ENCODE results near the gene PKNOX2.

The PKNOX2 gene

GRCh38 chr11:125180413-125181305 lies 16.1 kb downstream of the PKNOX2 start:
- no peak overlapping the region for H2BK12ac ChIP-seq (ENCODE audit: low read length)
- no peak overlapping the region for H2AFZ ChIP-seq (ENCODE audit: insufficient read depth, low read length, poor library complexity)
- no CpG with 5 or more reads among the region's 6 CpGs for WGBS (ENCODE audit: extremely low coverage, insufficient coverage, insufficient read length)
- no peak overlapping the region for H3K4me2 ChIP-seq (ENCODE audit: low read length)
- no peak overlapping the region for H3K23ac ChIP-seq (ENCODE audit: low read length)
- H3K4me3 ChIP-seq (ENCODE audit: low read depth, low read length): no peak overlapping the region
- no peak overlapping the region for H4K91ac ChIP-seq (ENCODE audit: low read depth, low read length)
- no peaks in the 10 kb centered on the region for H3K9me3 ChIP-seq (ENCODE audit: insufficient read depth, low read depth, low read length)
- no peaks in the 10 kb centered on the region for H3K79me2 ChIP-seq (ENCODE audit: control insufficient read depth, insufficient read depth, low read length, poor library complexity)
- no peaks in the 10 kb centered on the region for H3K79me1 ChIP-seq (ENCODE audit: low read length)
- H4K8ac ChIP-seq (ENCODE audit: low read depth, low read length): no peak overlapping the region
- no peak overlapping the region for H3K27ac ChIP-seq (ENCODE audit: low read depth, low read length)
- no peaks in the 10 kb centered on the region for H3K36me3 ChIP-seq (ENCODE audit: control insufficient read depth in 1 of 2, insufficient read depth in 2 of 2, low read length in 2 of 2)
- H2BK5ac ChIP-seq (ENCODE audit: low read depth, low read length, poor library complexity): no peak overlapping the region
- no peak for DNase-seq
- H3K18ac ChIP-seq (ENCODE audit: low read length): no peak overlapping the region
- H2BK120ac ChIP-seq (ENCODE audit: insufficient read depth, low read length, poor library complexity): no peak overlapping the region
- no peak overlapping the region for H3K4ac ChIP-seq (ENCODE audit: low read depth, low read length)
- H2AK5ac ChIP-seq (ENCODE audit: low read length): no peak overlapping the region
- H3K9ac ChIP-seq (ENCODE audit: low read length): no peak overlapping the region
- no peaks in the 10 kb centered on the region for H3K27me3 ChIP-seq (ENCODE audit: insufficient read depth, low read length)
- H4K12ac ChIP-seq (ENCODE audit: low read depth, low read length): no peak overlapping the region
- H3K14ac ChIP-seq (ENCODE audit: low read length): no peak overlapping the region
- H3K4me1 ChIP-seq (ENCODE audit: control insufficient read depth in 1 of 2, insufficient read depth in 2 of 2, low read length in 2 of 2): no peaks in the 10 kb centered on the region

DNA sequence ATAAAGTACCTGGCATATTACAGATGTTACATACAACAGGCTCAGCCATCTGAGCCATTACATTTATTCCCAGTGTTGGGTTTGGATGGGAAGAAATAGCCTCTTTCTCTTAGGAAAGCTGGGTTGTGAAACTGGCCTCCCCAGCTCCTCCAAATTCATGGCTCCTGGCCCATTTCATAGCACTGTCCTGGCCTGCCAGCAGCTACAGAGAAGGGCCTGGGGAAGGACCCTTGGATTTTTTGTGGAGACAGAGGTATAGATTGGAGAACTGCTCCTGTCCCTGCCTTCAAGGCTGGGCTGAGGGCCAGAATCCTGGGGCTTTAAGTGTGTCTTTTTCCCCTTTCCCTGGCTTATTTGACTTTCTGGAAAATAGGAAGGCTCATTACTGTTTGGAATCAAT lies 18.0 kb downstream of the PKNOX2 start:
- H3K36me3 ChIP-seq (ENCODE audit: control insufficient read depth in 1 of 2, insufficient read depth in 2 of 2, low read length in 2 of 2): no peaks in the 10 kb centered on the region
- no peak overlapping the region for H3K4me2 ChIP-seq (ENCODE audit: low read length)
- no peaks in the 10 kb centered on the region for H3K79me2 ChIP-seq (ENCODE audit: control insufficient read depth, insufficient read depth, low read length, poor library complexity)
- H4K8ac ChIP-seq (ENCODE audit: low read depth, low read length): no peak overlapping the region
- H4K91ac ChIP-seq (ENCODE audit: low read depth, low read length): no peak overlapping the region
- H2AFZ ChIP-seq (ENCODE audit: insufficient read depth, low read length, poor library complexity): no peak overlapping the region
- no peak overlapping the region for H3K27ac ChIP-seq (ENCODE audit: low read depth, low read length)
- H2BK120ac ChIP-seq (ENCODE audit: insufficient read depth, low read length, poor library complexity): no peak overlapping the region
- no peaks in the 10 kb centered on the region for H3K79me1 ChIP-seq (ENCODE audit: low read length)
- no peak overlapping the region for H2BK12ac ChIP-seq (ENCODE audit: low read length)
- no peak overlapping the region for H3K23ac ChIP-seq (ENCODE audit: low read length)
- DNase-seq: no peak
- H2AK5ac ChIP-seq (ENCODE audit: low read length): no peak overlapping the region
- no peaks in the 10 kb centered on the region for H3K4me1 ChIP-seq (ENCODE audit: control insufficient read depth in 1 of 2, insufficient read depth in 2 of 2, low read length in 2 of 2)
- no peak overlapping the region for H3K18ac ChIP-seq (ENCODE audit: low read length)
- no peak overlapping the region for H3K4me3 ChIP-seq (ENCODE audit: low read depth, low read length)
- H3K27me3 ChIP-seq (ENCODE audit: insufficient read depth, low read length): no peaks in the 10 kb centered on the region
- H4K12ac ChIP-seq (ENCODE audit: low read depth, low read length): no peak overlapping the region
- no peaks in the 10 kb centered on the region for H3K9me3 ChIP-seq (ENCODE audit: insufficient read depth, low read depth, low read length)
- H2BK5ac ChIP-seq (ENCODE audit: low read depth, low read length, poor library complexity): no peak overlapping the region
- H3K4ac ChIP-seq (ENCODE audit: low read depth, low read length): no peak overlapping the region
- H3K9ac ChIP-seq (ENCODE audit: low read length): no peak overlapping the region
- no peak overlapping the region for H3K14ac ChIP-seq (ENCODE audit: low read length)

DNA sequence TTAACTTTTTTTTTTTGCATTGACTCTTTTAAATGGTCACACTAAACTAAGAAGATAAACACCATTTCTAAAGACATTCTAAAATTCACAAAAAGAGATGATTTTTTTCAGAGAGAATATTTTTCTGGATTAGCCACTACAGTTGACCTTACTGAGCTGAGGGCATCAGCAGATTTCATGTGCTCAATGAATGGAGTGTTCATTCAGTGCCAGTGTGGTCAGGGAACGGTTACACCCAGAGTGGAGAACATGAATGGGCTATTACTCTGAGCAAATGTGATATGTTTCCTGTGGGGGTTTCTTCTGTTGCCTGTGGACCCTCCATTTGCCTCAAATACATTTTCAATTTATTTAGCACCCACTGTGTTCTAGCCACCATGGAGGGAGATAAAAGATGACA lies 19.1 kb downstream of the PKNOX2 start:
- no peak overlapping the region for H3K27ac ChIP-seq (ENCODE audit: low read depth, low read length)
- no CpG with 5 or more reads among the region's 1 CpG for WGBS (ENCODE audit: extremely low coverage, insufficient coverage, insufficient read length)

DNA sequence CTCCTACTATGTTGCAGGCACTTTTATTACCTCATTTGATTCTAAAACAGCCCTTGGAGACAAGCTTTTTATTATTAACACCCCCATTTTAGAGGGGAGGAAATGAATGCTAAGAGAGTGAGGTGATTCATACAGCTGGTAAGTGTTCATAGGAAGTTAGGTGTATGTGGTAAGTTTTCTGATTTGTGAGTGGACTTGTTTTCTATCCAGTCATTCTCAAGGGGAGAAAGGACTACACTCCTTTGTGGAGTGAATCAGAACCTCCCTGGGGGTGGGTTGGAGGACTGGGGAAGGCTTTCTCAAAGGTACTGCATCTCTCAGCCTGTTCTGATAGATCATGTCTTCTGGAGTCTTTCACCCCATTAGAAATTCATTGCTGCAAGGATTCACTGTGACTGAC lies 23.5 kb downstream of the PKNOX2 start:
- Histone ChIP-seq H3K79me1 (ENCODE audit: low read length) (no peaks in the 10 kb centered on the region), H2AK5ac (ENCODE audit: low read length) (no peak overlapping the region), H3K4me1 (ENCODE audit: control insufficient read depth in 1 of 2, insufficient read depth in 2 of 2, low read length in 2 of 2) (no peaks in the 10 kb centered on the region), H2BK120ac (ENCODE audit: insufficient read depth, low read length, poor library complexity) (no peak overlapping the region), H4K8ac (ENCODE audit: low read depth, low read length) (no peak overlapping the region), H3K9ac (ENCODE audit: low read length) (no peak overlapping the region), H3K14ac (ENCODE audit: low read length) (no peak overlapping the region), H4K91ac (ENCODE audit: low read depth, low read length) (no peak overlapping the region), H3K4me3 (ENCODE audit: low read depth, low read length) (no peak overlapping the region), H3K36me3 (ENCODE audit: control insufficient read depth in 1 of 2, insufficient read depth in 2 of 2, low read length in 2 of 2) (no peaks in the 10 kb centered on the region), H3K27me3 (ENCODE audit: insufficient read depth, low read length) (no peaks in the 10 kb centered on the region), H3K4ac (ENCODE audit: low read depth, low read length) (no peak overlapping the region), H2AFZ (ENCODE audit: insufficient read depth, low read length, poor library complexity) (no peak overlapping the region), H3K23ac (ENCODE audit: low read length) (no peak overlapping the region), H2BK12ac (ENCODE audit: low read length) (no peak overlapping the region), H3K4me2 (ENCODE audit: low read length) (no peak overlapping the region), H3K9me3 (ENCODE audit: insufficient read depth, low read depth, low read length) (no peaks in the 10 kb centered on the region), H3K79me2 (ENCODE audit: control insufficient read depth, insufficient read depth, low read length, poor library complexity) (no peaks in the 10 kb centered on the region), H3K18ac (ENCODE audit: low read length) (no peak overlapping the region), H4K12ac (ENCODE audit: low read depth, low read length) (no peak overlapping the region), H2BK5ac (ENCODE audit: low read depth, low read length, poor library complexity) (no peak overlapping the region), H3K27ac (ENCODE audit: low read depth, low read length) (no peak overlapping the region)
- DNase-seq: no peak

More for the DNA sequence above, 19.1 kb downstream of the PKNOX2 start:
- Histone ChIP-seq H2BK5ac (ENCODE audit: low read depth, low read length, poor library complexity) (no peak overlapping the region), H2AK5ac (ENCODE audit: low read length) (no peak overlapping the region), H3K36me3 (ENCODE audit: control insufficient read depth in 1 of 2, insufficient read depth in 2 of 2, low read length in 2 of 2) (no peaks in the 10 kb centered on the region), H3K9me3 (ENCODE audit: insufficient read depth, low read depth, low read length) (no peaks in the 10 kb centered on the region), H4K12ac (ENCODE audit: low read depth, low read length) (no peak overlapping the region), H3K14ac (ENCODE audit: low read length) (no peak overlapping the region), H3K27me3 (ENCODE audit: insufficient read depth, low read length) (no peaks in the 10 kb centered on the region), H4K91ac (ENCODE audit: low read depth, low read length) (no peak overlapping the region), H3K18ac (ENCODE audit: low read length) (no peak overlapping the region), H3K4me2 (ENCODE audit: low read length) (no peak overlapping the region), H2AFZ (ENCODE audit: insufficient read depth, low read length, poor library complexity) (no peak overlapping the region), H4K8ac (ENCODE audit: low read depth, low read length) (no peak overlapping the region), H3K4ac (ENCODE audit: low read depth, low read length) (no peak overlapping the region), H3K4me1 (ENCODE audit: control insufficient read depth in 1 of 2, insufficient read depth in 2 of 2, low read length in 2 of 2) (no peaks in the 10 kb centered on the region), H3K79me1 (ENCODE audit: low read length) (no peaks in the 10 kb centered on the region), H2BK120ac (ENCODE audit: insufficient read depth, low read length, poor library complexity) (no peak overlapping the region), H3K9ac (ENCODE audit: low read length) (no peak overlapping the region), H3K23ac (ENCODE audit: low read length) (no peak overlapping the region), H3K4me3 (ENCODE audit: low read depth, low read length) (no peak overlapping the region), H3K79me2 (ENCODE audit: control insufficient read depth, insufficient read depth, low read length, poor library complexity) (no peaks in the 10 kb centered on the region), H2BK12ac (ENCODE audit: low read length) (no peak overlapping the region)
- DNase-seq: no peak
